Measurements from ENCODE around the gene XYLT1.
"Not testable (repeated sequence)": the region's sequence is repeated elsewhere in the genome, so short reads cannot be mapped to it uniquely, and the experiment has no call there.

Gene XYLT1

DNA sequence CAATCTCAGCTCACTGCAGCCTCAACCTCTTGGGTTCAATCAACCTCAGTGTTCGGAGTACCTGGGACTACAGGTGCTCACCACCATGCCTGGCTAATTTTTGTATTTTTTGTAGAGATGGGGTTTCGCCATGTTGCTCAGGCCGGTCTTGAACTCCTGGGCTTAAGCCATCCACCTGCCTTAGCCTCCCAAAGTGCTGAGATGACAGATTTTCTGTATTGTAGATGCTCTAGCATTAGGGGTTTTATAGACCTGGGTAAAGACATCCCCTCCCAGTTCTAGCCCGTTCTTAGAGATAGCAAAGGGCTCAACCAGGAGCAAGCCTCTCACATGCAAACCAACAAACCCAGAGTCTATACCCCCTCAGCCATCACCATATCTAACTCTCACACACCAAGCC is 57.3 kb downstream of the XYLT1 start:
- in situ Hi-C loops (cut with MboI; ENCODE audit: low pct_unique_long_range_greater_than_20kb, low sequenced_read_pairs) = no loop called here
- DNase-seq = no peak

GRCh38 chr16:17412791-17413190 is 58.0 kb downstream of the XYLT1 start:
- DNase-seq = no peak
- in situ Hi-C loops (cut with MboI; ENCODE audit: low pct_unique_long_range_greater_than_20kb, low sequenced_read_pairs) = no loop called here

DNA sequence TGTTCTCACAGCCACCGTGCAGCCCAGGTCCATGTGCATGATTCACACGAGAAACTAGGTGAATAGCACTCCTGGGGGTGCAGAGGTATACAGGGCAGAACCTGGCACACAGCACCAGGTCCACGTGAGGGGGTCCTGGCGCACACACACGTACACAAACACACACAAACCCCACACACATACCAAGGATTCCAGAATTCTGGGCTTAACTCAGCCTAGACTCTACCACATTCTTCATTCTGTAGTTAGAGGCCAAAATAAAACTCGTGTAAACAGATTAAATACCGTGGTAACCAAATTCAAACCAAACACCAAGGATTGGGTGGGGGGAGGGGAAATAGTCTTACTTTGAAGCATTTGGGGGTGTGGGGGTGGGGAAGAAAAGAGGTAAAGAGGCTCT is 58.5 kb downstream of the XYLT1 start:
- no peak for DNase-seq
- in situ Hi-C loops (cut with MboI; ENCODE audit: low pct_unique_long_range_greater_than_20kb, low sequenced_read_pairs) = no loop called here

DNA sequence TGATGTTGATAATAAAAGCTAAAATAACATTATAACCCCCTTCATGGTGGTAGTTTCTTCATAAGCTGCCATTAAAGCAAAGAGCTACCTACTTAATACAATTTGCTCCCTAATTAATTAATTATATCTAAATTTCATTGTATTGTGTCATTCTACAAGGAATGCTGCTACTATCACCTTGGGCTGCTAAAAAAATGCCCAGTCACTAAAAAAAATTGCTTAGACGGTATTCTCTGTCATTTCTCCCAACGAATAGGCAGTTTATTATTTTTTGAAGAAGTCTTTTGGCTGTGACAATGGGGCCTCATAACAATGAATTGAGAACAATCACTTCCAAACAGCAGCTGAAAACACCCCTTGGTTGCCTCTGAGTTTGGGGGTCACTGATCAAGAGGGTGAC is 59.5 kb downstream of the XYLT1 start:
- no peak for DNase-seq

GRCh38 chr16:17410316-17410715 is 60.4 kb downstream of the XYLT1 start:
- in situ Hi-C loops (cut with MboI; ENCODE audit: low pct_unique_long_range_greater_than_20kb, low sequenced_read_pairs); DNase-seq: not testable (repeated sequence)

More for the DNA sequence above, 59.5 kb downstream of the XYLT1 start:
- in situ Hi-C loops (cut with MboI; ENCODE audit: low pct_unique_long_range_greater_than_20kb, low sequenced_read_pairs) = no loop called here

DNA sequence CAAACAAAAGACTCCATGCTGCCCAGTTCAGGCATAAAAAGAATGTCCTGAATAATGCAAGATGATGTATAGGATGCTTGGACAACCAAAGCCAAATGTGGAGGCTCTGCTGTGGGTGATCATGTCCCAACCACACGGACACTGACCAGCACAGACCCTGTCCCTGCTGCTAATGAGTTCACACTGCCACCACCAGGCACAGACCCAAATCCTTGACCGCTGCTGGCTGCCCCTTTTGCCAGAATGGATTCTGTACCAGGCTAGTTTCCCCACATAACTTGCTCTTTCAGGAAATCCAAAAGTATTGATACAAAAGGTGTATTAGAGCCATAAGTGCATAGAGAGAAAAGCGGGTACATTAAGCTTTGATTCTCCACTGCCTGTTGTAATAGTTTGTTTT is 60.9 kb downstream of the XYLT1 start:
- no peak for DNase-seq
- in situ Hi-C loops (cut with MboI; ENCODE audit: low pct_unique_long_range_greater_than_20kb, low sequenced_read_pairs) = no loop called here

DNA sequence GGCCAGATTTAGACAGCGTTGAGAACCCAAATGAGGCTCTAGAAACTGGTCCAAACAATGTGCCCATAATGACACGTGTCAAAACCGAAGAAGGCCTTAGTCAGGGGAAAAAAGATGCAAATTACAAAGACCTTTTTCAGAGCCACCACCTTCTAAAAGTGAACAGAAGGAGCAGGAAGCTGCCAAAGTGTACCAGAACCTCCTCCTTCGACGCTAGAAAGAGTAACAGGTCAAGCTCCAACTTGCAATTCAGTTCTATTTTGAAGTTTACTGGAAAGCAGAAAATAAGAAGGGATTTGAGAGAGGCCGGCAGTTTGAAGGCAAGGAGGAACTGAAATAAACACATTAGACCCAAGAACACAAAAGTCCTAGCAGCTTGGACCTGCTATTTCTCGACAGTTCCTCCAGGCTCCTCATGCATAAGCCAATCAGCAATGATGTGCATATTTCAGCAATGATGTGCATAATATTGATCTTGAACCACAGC is 61.8 kb downstream of the XYLT1 start:
- DNase-seq = no peak

GRCh38 chr16:17408296-17408695 is 62.5 kb downstream of the XYLT1 start:
- in situ Hi-C loops (cut with MboI; ENCODE audit: low pct_unique_long_range_greater_than_20kb, low sequenced_read_pairs) = no loop called here
- DNase-seq = no peak

More for the DNA sequence above, 61.8 kb downstream of the XYLT1 start:
- in situ Hi-C loops (cut with MboI; ENCODE audit: low pct_unique_long_range_greater_than_20kb, low sequenced_read_pairs) = no loop called here

DNA sequence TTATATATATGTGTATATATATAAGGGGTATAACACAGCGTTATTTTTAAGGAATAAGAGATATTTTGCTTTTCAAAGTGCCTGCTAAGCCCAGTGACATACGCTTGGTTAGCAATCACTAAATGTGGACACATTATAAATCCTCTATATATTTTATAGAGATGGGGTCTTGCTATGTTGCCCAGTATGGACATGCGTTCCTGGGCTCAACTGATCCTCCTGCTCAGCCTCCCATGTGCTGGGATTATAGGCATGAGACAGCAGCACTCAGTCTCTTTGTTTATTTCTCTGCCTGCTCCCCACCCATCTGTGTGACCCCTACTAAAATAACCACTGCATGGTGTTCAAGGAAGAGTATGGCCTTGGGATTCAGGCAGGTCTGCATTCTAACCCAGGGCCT is 63.4 kb downstream of the XYLT1 start:
- in situ Hi-C loops (cut with MboI; ENCODE audit: low pct_unique_long_range_greater_than_20kb, low sequenced_read_pairs) = no loop called here
- DNase-seq = no peak

DNA sequence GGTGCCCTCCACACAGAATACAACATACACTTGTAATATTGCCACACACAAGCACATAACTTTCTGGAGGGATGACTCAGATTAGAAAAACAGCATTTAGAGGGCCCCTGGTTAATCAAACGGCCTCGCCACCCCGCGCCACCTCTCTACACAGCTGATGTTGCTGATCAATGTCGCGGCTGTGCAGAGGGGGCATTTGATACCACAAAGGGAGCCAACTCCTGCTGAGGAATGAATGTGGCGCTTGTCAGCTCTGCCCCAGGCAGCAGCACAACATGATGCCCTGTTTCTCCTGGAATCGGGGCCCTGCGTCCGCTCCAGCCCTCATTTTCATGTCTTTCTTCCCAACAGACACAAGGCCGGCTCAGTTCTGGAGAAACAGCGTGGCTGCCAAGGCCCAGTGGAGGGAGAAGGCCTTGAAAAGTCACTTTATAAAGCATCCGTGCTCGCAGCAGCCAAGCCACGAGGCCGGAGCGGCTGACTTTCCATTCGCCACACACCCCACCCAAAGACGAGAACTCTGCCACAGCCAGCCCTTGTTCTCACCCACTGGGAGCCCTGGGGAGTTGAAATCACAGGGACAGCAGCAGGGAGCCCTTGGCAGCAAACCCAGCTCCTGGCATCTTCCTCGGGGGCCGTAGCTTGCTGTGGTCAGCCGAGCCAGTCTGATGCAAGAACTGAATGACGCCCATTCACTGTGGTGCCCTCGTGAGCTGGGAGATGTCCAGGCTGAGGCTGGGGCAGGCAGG is 65.6 kb downstream of the XYLT1 start:
- in situ Hi-C loops (cut with MboI; ENCODE audit: low pct_unique_long_range_greater_than_20kb, low sequenced_read_pairs) = no loop called here
- DNase-seq = no peak

- in situ Hi-C loops (cut with MboI; ENCODE audit: low pct_unique_long_range_greater_than_20kb, low sequenced_read_pairs) = no loop called here
- DNase-seq = no peak
These were observed 66.8 kb downstream of the XYLT1 start for GRCh38 chr16:17403859-17404545.

DNA sequence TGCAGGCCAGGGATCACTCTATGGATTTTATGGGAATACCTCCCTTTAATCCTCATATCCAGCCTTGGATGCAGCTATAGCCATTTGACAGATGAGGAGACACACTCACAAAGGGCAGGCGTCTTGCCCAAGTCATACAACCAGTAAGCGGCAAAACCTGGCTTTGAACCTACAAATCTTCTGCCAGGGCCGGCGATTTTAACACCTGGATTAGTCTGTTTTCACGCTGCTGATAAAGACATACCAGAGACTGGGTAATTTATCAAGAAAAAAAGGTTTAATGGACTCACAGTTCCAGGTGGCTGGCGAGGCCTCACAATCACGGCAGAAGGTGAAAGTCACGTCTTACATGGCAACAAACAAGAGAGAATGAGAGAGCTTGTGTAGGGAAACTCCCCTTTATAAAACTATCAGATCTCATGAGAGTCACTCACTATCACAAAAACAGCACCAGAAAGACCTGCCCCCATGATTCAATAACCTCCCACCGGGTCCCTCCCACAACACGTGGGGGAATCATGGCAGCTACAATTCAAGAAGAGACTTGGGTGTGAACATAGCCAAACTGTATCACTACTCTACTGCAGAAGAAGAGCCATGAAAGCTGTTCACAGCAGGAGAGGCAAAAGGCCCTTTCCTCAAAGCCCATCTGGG is 67.5 kb downstream of the XYLT1 start:
- DNase-seq = no peak
- in situ Hi-C loops (cut with MboI; ENCODE audit: low pct_unique_long_range_greater_than_20kb, low sequenced_read_pairs) = no loop called here

DNA sequence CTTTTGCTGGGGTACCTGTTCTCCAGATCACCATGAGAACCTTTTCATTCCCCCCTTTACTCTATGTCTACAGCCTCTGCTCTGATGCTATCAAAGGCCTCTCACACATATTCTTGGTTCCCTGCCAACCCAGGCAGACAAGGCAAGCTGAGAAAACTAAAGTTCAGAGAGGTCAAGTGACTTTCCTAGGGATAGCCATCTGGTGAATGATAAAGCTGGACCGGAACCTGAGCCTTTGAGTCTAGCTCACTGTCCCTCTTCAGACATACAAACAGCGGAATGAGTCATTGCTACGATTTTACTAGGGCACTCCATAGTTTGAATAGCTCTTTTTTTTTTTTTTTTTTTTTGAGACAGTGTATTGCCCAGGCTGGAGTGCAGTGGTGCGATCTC is 73.3 kb downstream of the XYLT1 start:
- no peak for DNase-seq
- in situ Hi-C loops (cut with MboI; ENCODE audit: low pct_unique_long_range_greater_than_20kb, low sequenced_read_pairs) = no loop called here

GRCh38 chr16:17396762-17397498 is 73.8 kb downstream of the XYLT1 start:
- in situ Hi-C loops (cut with MboI; ENCODE audit: low pct_unique_long_range_greater_than_20kb, low sequenced_read_pairs) = no loop called here
- no peak for DNase-seq

- in situ Hi-C loops (cut with MboI; ENCODE audit: low pct_unique_long_range_greater_than_20kb, low sequenced_read_pairs) = no loop called here
- DNase-seq = no peak
These were observed 74.8 kb downstream of the XYLT1 start for GRCh38 chr16:17395849-17396480.

DNA sequence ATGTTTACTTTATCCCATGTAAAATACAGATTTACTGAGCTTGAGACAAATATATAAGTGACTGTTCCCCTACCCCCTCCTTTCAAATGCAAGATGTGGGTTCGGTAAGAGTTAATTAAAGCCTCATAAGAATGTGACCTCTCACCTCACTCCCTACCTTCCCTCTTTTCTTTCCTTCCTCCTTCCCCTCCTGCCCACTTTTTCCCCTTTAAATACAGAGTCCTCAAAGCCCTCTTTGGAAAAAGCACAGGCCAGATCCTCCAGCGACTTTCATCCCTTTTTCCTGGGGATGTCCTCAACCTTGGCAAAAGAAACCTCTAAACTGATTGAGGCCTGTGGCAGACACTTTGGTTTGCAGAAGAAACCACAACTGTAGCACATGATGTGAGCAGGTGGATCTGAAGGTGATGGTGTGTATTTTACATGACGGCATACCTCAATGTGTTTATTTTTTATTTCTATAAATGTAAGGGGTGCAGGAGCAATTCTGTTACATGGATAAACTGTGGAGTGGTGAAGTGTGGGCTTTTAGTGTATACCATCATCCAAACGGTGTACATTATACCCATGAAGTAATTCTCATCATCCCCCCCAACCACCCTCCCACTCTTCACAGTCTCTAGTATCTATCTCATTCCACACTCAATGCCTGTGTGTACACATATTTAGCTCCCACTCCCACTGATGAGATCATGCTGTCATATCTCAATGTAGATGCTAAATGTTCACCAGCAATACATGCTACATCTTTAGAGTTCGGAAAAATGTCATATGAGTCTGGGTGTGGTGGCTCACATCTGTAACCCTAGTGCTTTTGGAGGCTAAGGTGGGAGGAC is 77.7 kb downstream of the XYLT1 start:
- in situ Hi-C loops (cut with MboI; ENCODE audit: low pct_unique_long_range_greater_than_20kb, low sequenced_read_pairs) = no loop called here
- DNase-seq = no peak

- DNase-seq = no peak
- in situ Hi-C loops (cut with MboI; ENCODE audit: low pct_unique_long_range_greater_than_20kb, low sequenced_read_pairs) = no loop called here
These were observed 78.5 kb downstream of the XYLT1 start for GRCh38 chr16:17392127-17392856.

- in situ Hi-C loops (cut with MboI; ENCODE audit: low pct_unique_long_range_greater_than_20kb, low sequenced_read_pairs) = no loop called here
- no peak for DNase-seq
These were observed 79.0 kb downstream of the XYLT1 start for GRCh38 chr16:17391715-17392114.
